H1 (cell line): ENCODE data around the gene SLC22A3. TPM values are rescaled to one million over a fixed set of nuclear protein-coding genes. Genes with fewer than 3 reads are reported as not detected.

Source experiments
- EP300 ChIP-seq, 2 experiments: IDR thresholded peaks; 1 replicate in 1 of 2; 2 replicates in 1 of 2; pipeline ENCODE4 v1.6.1; 2011 to 2012; ENCODE audit warnings: low read depth in 2 of 2, low read length in 2 of 2, mild to moderate bottlenecking in 2 of 2, borderline replicate concordance in 1 of 2, inconsistent platforms in 1 of 2, moderate library complexity in 1 of 2
- polyA plus RNA-seq, 7 experiments: library from polyadenylated mRNA; depleted of rRNA in 3 of 7; stranded (reverse) in 5 of 7; unstranded in 2 of 7; fragments of >200 nt in 5 of 7; fragments of 200-250 nt in 2 of 7; gene quantifications; 1 replicate in 5 of 7; 2 replicates in 1 of 7; 4 replicates in 1 of 7; pipeline versions ENCODE4 v1.2.1 to v1.2.3, GENCODE V29; 2011 to 2013; ENCODE audit warnings: missing spikeins in 2 of 7, mixed read lengths in 2 of 7
- total RNA-seq: library from RNA; stranded (reverse); fragmentation: NEBNext Ultra II Directional; extraction: Animal tissue kit (Norgen Biotek cat#: 25700); gene quantifications from 2 replicates; pipeline ENCODE4 v1.2.1, GENCODE V29; 2021

The SLC22A3 gene
- total and polyA plus RNA-seq, 2 of the 8 experiments (the other 6 are each of a cell fraction or from before 2014, with no cell fraction given), result 1.0 to 2.9 TPM

GRCh38 chr6:160445130-160445529 lies 97.0 kb downstream of the SLC22A3 start (continued):
- TF ChIP-seq EP300 (IDR thresholded peaks at IDR 0.05; ENCODE audit: borderline replicate concordance in 1 of 2, low read depth in 2 of 2, low read length in 2 of 2), result no peak
